ENCODE measurements around the gene C4orf17.

GRCh38 chr4:99563310-99564186 lies 52.7 kb downstream of the C4orf17 start, which contains the start of gene TRMT10A:
- TF ChIP-seq CTCF (conservative IDR thresholded peaks at IDR 0.05 in 1 of 2, IDR thresholded peaks at IDR 0.05 in 1 of 2; ENCODE audit: extremely low read depth in 1 of 2, insufficient read depth in 1 of 2, low read depth in 1 of 2, low read length in 2 of 2) (no peak), EZH2 (IDR thresholded peaks at IDR 0.05; ENCODE audit: borderline replicate concordance, low read length) (no peak)
